Peyer's patch (tissue), 4 donors: ENCODE data around the gene TM6SF1. TPM values are rescaled to one million over a fixed set of nuclear protein-coding genes. Genes with fewer than 3 reads are reported as not detected.

ENCODE experiments used
- DNase-seq, 3 donors: peaks; one replicate each; pipeline ENCODE4 v3.0.0-alpha.2; 2017 to 2019
- H3K27ac ChIP-seq, 4 donors: fragments of 200-600 bp; sonication (generic); one replicate each; pipeline ENCODE4 v1.5.1; 2016 to 2019
- H3K27me3 ChIP-seq, 2 donors: fragments of 200-600 bp; sonication (generic); one replicate each; pipeline ENCODE4 v1.5.1; 2019
- H3K36me3 ChIP-seq, 3 donors: fragments of 200-600 bp; sonication (generic); one replicate each; pipeline ENCODE4 v1.5.1; 2016 to 2019
- H3K4me1 ChIP-seq, 4 donors: fragments of 200-600 bp; sonication (generic); one replicate each; pipeline ENCODE4 v1.5.1; 2016 to 2019
- H3K4me3 ChIP-seq, 4 donors: fragments of 200-600 bp; sonication (generic); 1 replicate in 3 of 4; 2 replicates in 1 of 4; pipeline ENCODE4 v1.5.1; 2016 to 2019; ENCODE audit warnings: mild to moderate bottlenecking in 1 of 4
- H3K9me3 ChIP-seq, 4 donors: fragments of 200-600 bp; sonication (generic); one replicate each; pipeline ENCODE4 v1.5.1; 2016 to 2019; ENCODE audit warnings: mild to moderate bottlenecking in 1 of 4
- CTCF ChIP-seq, 6 experiments: fragments of 450-650 bp in 4 of 6; fragments of 200-600 bp in 2 of 6; sonication (generic) in 1 of 6; IDR thresholded peaks; one replicate each; pipeline ENCODE4 v1.5.1; 2017 to 2019; ENCODE audit warnings: antibody characterized with exemption in 6 of 6, mild to moderate bottlenecking in 3 of 6, moderate library complexity in 1 of 6
- POLR2A ChIP-seq, 2 donors: fragments of 450-650 bp; IDR thresholded peaks; one replicate each; pipeline ENCODE4 v1.5.1; 2017; ENCODE audit warnings: antibody characterized with exemption in 2 of 2, mild to moderate bottlenecking in 2 of 2, moderate library complexity in 2 of 2
- total RNA-seq, 4 donors: library from RNA; depleted of rRNA; stranded (reverse); fragments of >200 nt; gene quantifications; one replicate each; pipeline ENCODE4 v1.1.0, GENCODE V29; 2016

TM6SF1 gene
- total RNA-seq, 4 donors from 2014 or later, result 3.3 to 3.5 TPM; not detected in 2

GRCh38 chr15:83113881-83114674 is 6.6 kb downstream of the TM6SF1 start:
- TF ChIP-seq POLR2A (IDR thresholded peaks at IDR 0.05), result no peak
- no peak for TF ChIP-seq CTCF (IDR thresholded peaks at IDR 0.05)
- no peak for DNase-seq
- H3K9me3 ChIP-seq, result no peaks in the 10 kb centered on the region
- H3K27ac ChIP-seq, result no peak overlapping the region
- H3K4me3 ChIP-seq, result no peak overlapping the region
- H3K4me1 ChIP-seq, result no peaks in the 10 kb centered on the region
- no peaks in the 10 kb centered on the region for H3K36me3 ChIP-seq
- no peaks in the 10 kb centered on the region for H3K27me3 ChIP-seq

GRCh38 chr15:83114856-83115255 is 7.4 kb downstream of the TM6SF1 start:
- H3K4me1 ChIP-seq, result no peaks in the 10 kb centered on the region
- H3K4me3 ChIP-seq, result no peak overlapping the region
- H3K27me3 ChIP-seq, result no peaks in the 10 kb centered on the region
- DNase-seq, result no peak
- no peak for TF ChIP-seq POLR2A (IDR thresholded peaks at IDR 0.05)
- no peak for TF ChIP-seq CTCF (IDR thresholded peaks at IDR 0.05)
- H3K36me3 ChIP-seq, result no peaks in the 10 kb centered on the region
- H3K27ac ChIP-seq, result no peak overlapping the region
- H3K9me3 ChIP-seq, result no peaks in the 10 kb centered on the region

GRCh38 chr15:83115410-83115809 is 8.0 kb downstream of the TM6SF1 start:
- H3K36me3 ChIP-seq, result no peaks in the 10 kb centered on the region
- H3K27ac ChIP-seq, result no peak overlapping the region
- no peaks in the 10 kb centered on the region for H3K27me3 ChIP-seq
- no peaks in the 10 kb centered on the region for H3K9me3 ChIP-seq
- no peak for TF ChIP-seq CTCF (IDR thresholded peaks at IDR 0.05)
- no peak for TF ChIP-seq POLR2A (IDR thresholded peaks at IDR 0.05)
- H3K4me3 ChIP-seq, result no peak overlapping the region
- no peak for DNase-seq
- H3K4me1 ChIP-seq, result no peaks in the 10 kb centered on the region

- Histone ChIP-seq H3K9me3 (no peaks in the 10 kb centered on the region), H3K27ac (no peak overlapping the region), H3K36me3 (no peaks in the 10 kb centered on the region), H3K27me3 (no peaks in the 10 kb centered on the region), H3K4me3 (no peak overlapping the region), H3K4me1 (no peaks in the 10 kb centered on the region)
- no peak for TF ChIP-seq CTCF (IDR thresholded peaks at IDR 0.05)
- no peak for TF ChIP-seq POLR2A (IDR thresholded peaks at IDR 0.05)
- no peak for DNase-seq
Measured at GRCh38 chr15:83115831-83116565, 8.6 kb downstream of the TM6SF1 start.

- Histone ChIP-seq H3K27ac (no peak overlapping the region), H3K4me3 (no peak overlapping the region), H3K36me3 (no peaks in the 10 kb centered on the region), H3K27me3 (no peaks in the 10 kb centered on the region), H3K9me3 (no peaks in the 10 kb centered on the region), H3K4me1 (no peaks in the 10 kb centered on the region)
- DNase-seq, result no peak
- TF ChIP-seq CTCF (IDR thresholded peaks at IDR 0.05) (no peak), POLR2A (IDR thresholded peaks at IDR 0.05) (no peak)
Measured at GRCh38 chr15:83118291-83118827, 10.9 kb downstream of the TM6SF1 start.
